Measurements from ENCODE around the gene C3. TPM values are rescaled to one million over a fixed set of nuclear protein-coding genes. Genes with fewer than 3 reads are reported as not detected.

Gene C3
- polyA plus RNA-seq, 3 donors, result 2.4 to 5.3 (median 3.2) TPM

DNA sequence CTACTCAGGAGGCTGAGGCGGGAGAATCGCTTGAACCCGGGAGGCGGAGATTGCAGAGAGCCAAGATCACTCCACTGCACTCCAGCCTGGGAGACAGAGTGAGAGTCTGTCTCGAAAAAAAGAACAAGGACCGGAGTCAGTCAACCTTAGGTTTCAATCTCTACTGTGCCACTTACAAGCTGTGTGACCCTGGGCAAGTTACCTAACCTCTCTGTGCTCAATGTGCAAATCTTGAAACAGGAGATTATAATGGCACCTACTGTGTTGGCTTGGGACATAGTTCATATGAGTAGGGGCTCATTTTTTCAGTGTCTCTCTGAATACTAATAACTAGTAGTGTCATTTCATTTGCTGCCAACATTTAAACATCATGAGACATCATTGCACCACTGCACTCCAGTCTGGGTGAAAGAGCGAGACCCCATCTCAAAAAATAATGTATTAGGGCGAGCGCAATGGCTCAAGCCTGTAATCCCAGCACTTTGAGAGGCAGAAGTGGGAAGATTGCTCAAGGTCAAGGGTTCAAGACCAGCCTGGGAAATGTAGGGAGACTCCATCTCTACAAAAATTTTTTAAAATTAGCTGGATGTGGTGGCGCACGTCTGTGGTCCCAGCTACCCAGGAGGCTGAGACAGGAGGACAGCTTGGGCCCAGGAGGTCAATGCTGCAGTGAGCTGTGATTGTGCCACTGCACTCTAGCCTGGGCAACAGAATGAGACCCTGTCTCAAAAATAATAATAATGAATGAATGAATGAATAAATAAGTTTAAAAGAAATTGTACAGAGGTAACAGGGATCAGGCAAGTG is 5.5 kb downstream of the C3 start:
- peaks cover 2 to 10% of the 10 kb centered on the region in 2 donors for H3K4me1 ChIP-seq (ENCODE audit: control insufficient read depth in 1 of 2, insufficient read depth in 2 of 2, low read length in 2 of 2)
- no peak overlapping the region for H3K4me3 ChIP-seq (replicated peaks in 1 of 3; ENCODE audit: low read depth in 2 of 3, low read length in 3 of 3)
- DNase-seq, result no peak
- no peak overlapping the region for H3K4me2 ChIP-seq (replicated peaks; ENCODE audit: extremely low read depth, low read length, poor library complexity, severe bottlenecking)
- intact Hi-C loops (cut with micrococcal nuclease), result loop anchor here in 1 of 2 donors (5.0 kb wide), 1 partner anchor 83 kb away; no protein-coding TSS in a partner anchor
- no peaks in the 10 kb centered on the region for H4K20me1 ChIP-seq (ENCODE audit: insufficient read depth, low read length)
- TF ChIP-seq, protein P1, sequence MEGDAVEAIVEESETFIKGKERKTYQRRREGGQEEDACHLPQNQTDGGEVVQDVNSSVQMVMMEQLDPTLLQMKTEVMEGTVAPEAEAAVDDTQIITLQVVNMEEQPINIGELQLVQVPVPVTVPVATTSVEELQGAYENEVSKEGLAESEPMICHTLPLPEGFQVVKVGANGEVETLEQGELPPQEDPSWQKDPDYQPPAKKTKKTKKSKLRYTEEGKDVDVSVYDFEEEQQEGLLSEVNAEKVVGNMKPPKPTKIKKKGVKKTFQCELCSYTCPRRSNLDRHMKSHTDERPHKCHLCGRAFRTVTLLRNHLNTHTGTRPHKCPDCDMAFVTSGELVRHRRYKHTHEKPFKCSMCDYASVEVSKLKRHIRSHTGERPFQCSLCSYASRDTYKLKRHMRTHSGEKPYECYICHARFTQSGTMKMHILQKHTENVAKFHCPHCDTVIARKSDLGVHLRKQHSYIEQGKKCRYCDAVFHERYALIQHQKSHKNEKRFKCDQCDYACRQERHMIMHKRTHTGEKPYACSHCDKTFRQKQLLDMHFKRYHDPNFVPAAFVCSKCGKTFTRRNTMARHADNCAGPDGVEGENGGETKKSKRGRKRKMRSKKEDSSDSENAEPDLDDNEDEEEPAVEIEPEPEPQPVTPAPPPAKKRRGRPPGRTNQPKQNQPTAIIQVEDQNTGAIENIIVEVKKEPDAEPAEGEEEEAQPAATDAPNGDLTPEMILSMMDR (IDR thresholded peaks at IDR 0.05), result no peak
- no peaks in the 10 kb centered on the region for H3K9me3 ChIP-seq (replicated peaks in 1 of 2; ENCODE audit: control insufficient read depth in 1 of 2, insufficient read depth in 1 of 2, low read length in 2 of 2)
- H3K9me3 Mint-ChIP-seq, result peaks cover 0 to 15% (median 1%) of the 10 kb centered on the region in 7 donors
- H3K27me3 ChIP-seq (ENCODE audit: control insufficient read depth in 2 of 2, insufficient read depth in 2 of 2, low read length in 2 of 2), result peaks cover 2 to 26% of the 10 kb centered on the region in 2 donors
- peaks cover 27 to 44% (median 32%) of the 10 kb centered on the region in 3 donors for H3K27me3 Mint-ChIP-seq (ENCODE audit: low read depth in 3 of 3)
- H3K36me3 ChIP-seq (replicated peaks in 1 of 2; ENCODE audit: control insufficient read depth in 1 of 2, insufficient read depth in 2 of 2, low read length in 2 of 2), result no peaks in the 10 kb centered on the region
- H3K27ac Mint-ChIP-seq, result no peak overlapping the region
- H3K4me1 Mint-ChIP-seq, result peaks cover 15% of the 10 kb centered on the region
- no peaks in the 10 kb centered on the region for H3K36me3 Mint-ChIP-seq
- 100% methylated on average over 6 of the region's 11 CpGs for WGBS (ENCODE audit: insufficient coverage)
- no peak overlapping the region for H3K9ac ChIP-seq (ENCODE audit: insufficient read depth, low read length, poor library complexity, severe bottlenecking)
- H3K4me3 Mint-ChIP-seq, result no peak overlapping the region
- no peaks in the 10 kb centered on the region for H3K79me2 ChIP-seq (ENCODE audit: insufficient read depth, low read length)
- no peak overlapping the region for H3K27ac ChIP-seq (ENCODE audit: low read depth in 1 of 2, low read length in 2 of 2)
- no peak overlapping the region for H2AFZ ChIP-seq (ENCODE audit: insufficient read depth, low read depth, low read length, poor library complexity, severe bottlenecking)

DNA sequence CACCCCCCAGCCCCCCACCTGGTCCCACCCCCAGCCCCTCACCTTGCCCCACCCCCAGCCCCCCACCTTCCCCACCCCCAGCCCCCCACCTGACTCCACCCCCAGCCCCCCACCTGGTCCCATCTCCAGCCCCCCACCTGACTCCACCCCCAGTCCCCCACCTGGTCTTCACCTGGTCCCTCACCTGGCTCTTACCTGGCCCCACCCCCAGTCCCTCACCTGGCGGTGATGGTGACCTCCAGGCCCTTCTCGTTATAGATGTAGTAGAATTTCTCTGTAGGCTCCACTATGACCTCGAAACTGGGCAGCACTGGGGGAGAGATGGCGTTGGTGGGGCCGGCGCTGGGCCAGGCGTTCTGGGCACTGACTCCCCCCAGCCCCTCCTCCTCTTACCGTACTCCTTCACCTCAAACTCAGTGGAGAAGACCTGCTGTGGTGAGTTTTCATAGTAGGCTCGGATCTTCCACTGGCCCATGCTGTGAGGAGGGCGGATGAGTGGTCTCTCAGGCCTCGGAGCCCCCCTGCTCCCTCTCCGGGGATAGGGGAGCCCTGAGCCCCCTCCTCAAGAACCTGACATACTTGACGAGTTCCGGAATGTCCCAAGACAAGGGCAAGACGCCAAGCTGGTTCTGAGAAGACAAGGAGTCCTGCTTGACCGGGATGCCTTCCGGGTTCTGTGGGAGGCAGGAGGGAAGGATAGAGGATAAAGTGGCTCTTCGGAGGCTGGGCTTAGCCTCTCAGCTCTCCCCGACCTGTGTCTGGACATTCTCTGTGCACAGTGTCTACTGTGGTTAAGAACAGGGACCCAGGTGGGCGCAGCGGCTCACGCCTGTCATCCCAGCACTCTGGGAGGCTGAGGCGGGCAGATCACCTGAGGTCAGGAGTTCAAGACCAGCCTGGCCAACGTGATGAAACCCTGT is 6.4 kb downstream of the C3 start:
- Mint-ChIP-seq H3K4me1 (peaks cover 9% of the 10 kb centered on the region), H3K36me3 (no peaks in the 10 kb centered on the region), H3K27ac (no peak overlapping the region), H3K4me3 (no peak overlapping the region), H3K9me3 (peaks cover 0 to 16% (median 3%) of the 10 kb centered on the region in 7 donors), H3K27me3 (ENCODE audit: low read depth in 3 of 3) (peaks cover 35 to 47% (median 40%) of the 10 kb centered on the region in 3 donors)
- H2AFZ ChIP-seq (ENCODE audit: insufficient read depth, low read depth, low read length, poor library complexity, severe bottlenecking), result no peak overlapping the region
- H4K20me1 ChIP-seq (ENCODE audit: insufficient read depth, low read length), result no peaks in the 10 kb centered on the region
- H3K27ac ChIP-seq (ENCODE audit: low read depth in 1 of 2, low read length in 2 of 2), result no peak overlapping the region
- H3K9me3 ChIP-seq (replicated peaks in 1 of 2; ENCODE audit: control insufficient read depth in 1 of 2, insufficient read depth in 1 of 2, low read length in 2 of 2), result no peaks in the 10 kb centered on the region
- intact Hi-C loops (cut with micrococcal nuclease), result loop anchor here in 1 of 2 donors (5.0 kb wide), 1 partner anchor 82 kb away; no protein-coding TSS in a partner anchor
- H3K36me3 ChIP-seq (replicated peaks in 1 of 2; ENCODE audit: control insufficient read depth in 1 of 2, insufficient read depth in 2 of 2, low read length in 2 of 2), result no peaks in the 10 kb centered on the region
- peaks cover 0 to under 1% of the 10 kb centered on the region in 2 donors for H3K4me1 ChIP-seq (ENCODE audit: control insufficient read depth in 1 of 2, insufficient read depth in 2 of 2, low read length in 2 of 2)
- H3K4me3 ChIP-seq (replicated peaks in 1 of 3; ENCODE audit: low read depth in 2 of 3, low read length in 3 of 3), result no peak overlapping the region
- TF ChIP-seq, protein P1 (IDR thresholded peaks at IDR 0.05), result no peak
- H3K9ac ChIP-seq (ENCODE audit: insufficient read depth, low read length, poor library complexity, severe bottlenecking), result no peak overlapping the region
- 79% methylated on average over 9 of the region's 24 CpGs for WGBS (ENCODE audit: insufficient coverage)
- H3K4me2 ChIP-seq (replicated peaks; ENCODE audit: extremely low read depth, low read length, poor library complexity, severe bottlenecking), result no peak overlapping the region
- no peak for DNase-seq
- peaks cover 3 to 33% of the 10 kb centered on the region in 2 donors for H3K27me3 ChIP-seq (ENCODE audit: control insufficient read depth in 2 of 2, insufficient read depth in 2 of 2, low read length in 2 of 2)
- H3K79me2 ChIP-seq (ENCODE audit: insufficient read depth, low read length), result no peaks in the 10 kb centered on the region

All from CD14-positive monocyte (primary cell).